ENCODE measurements around the gene TBX2. TPM values are rescaled to one million over a fixed set of nuclear protein-coding genes. Genes with fewer than 3 reads are reported as not detected.
A peak's percentile ranks its signal among the peaks of the same experiment; 100 is the strongest.

The TBX2 gene
- total and polyA plus RNA-seq, 2 of the 13 experiments (the other 11 are each of a cell fraction or from before 2014, with no cell fraction given), result 2.8 to 15.3 TPM

GRCh38 chr17:61393904-61394629 is 5.6 kb upstream of the TBX2 start (continued):
- TF ChIP-seq, protein P1, sequence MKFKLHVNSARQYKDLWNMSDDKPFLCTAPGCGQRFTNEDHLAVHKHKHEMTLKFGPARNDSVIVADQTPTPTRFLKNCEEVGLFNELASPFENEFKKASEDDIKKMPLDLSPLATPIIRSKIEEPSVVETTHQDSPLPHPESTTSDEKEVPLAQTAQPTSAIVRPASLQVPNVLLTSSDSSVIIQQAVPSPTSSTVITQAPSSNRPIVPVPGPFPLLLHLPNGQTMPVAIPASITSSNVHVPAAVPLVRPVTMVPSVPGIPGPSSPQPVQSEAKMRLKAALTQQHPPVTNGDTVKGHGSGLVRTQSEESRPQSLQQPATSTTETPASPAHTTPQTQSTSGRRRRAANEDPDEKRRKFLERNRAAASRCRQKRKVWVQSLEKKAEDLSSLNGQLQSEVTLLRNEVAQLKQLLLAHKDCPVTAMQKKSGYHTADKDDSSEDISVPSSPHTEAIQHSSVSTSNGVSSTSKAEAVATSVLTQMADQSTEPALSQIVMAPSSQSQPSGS (CRISPR knock-in tag; IDR thresholded peaks at IDR 0.05), result peak; percentile 85
- no peak for TF ChIP-seq ZNF577 (CRISPR knock-in tag; IDR thresholded peaks at IDR 0.05; ENCODE audit: borderline replicate concordance, low read depth)
- no peak for TF ChIP-seq SRSF9 (IDR thresholded peaks at IDR 0.05; ENCODE audit: borderline replicate concordance, insufficient read depth, low read depth, low read length, poor library complexity, severe bottlenecking)
- no peak for TF ChIP-seq HCFC1 (IDR thresholded peaks at IDR 0.05; ENCODE audit: low read depth, low read length)
- no peak; the same call in 1 of the 2 replicates for TF ChIP-seq ZSCAN21 (CRISPR knock-in tag; IDR thresholded peaks at IDR 0.05; ENCODE audit: borderline replicate concordance)
- no peak for TF ChIP-seq ZFP82 (CRISPR knock-in tag; IDR thresholded peaks at IDR 0.05; ENCODE audit: borderline replicate concordance)
- no peak for TF ChIP-seq HNRNPUL1 (IDR thresholded peaks at IDR 0.05; ENCODE audit: low read depth, low read length)
- TF ChIP-seq ATF7-NPFF (CRISPR knock-in tag; IDR thresholded peaks at IDR 0.05; ENCODE audit: low read depth), result peak; percentile 80
- TF ChIP-seq HNF4A (CRISPR knock-in tag; IDR thresholded peaks at IDR 0.05), result peak; percentile 42
- no peak for TF ChIP-seq SMYD3 (CRISPR knock-in tag; IDR thresholded peaks at IDR 0.05)
- TF ChIP-seq ZNF510 (CRISPR knock-in tag; IDR thresholded peaks at IDR 0.05; ENCODE audit: low read depth), result peak; percentile 85; the same call in 1 of the 2 replicates
- no peak for TF ChIP-seq ZNF414 (CRISPR knock-in tag; IDR thresholded peaks at IDR 0.05)
- peak; percentile 93 for TF ChIP-seq ZNF788 (CRISPR knock-in tag; IDR thresholded peaks at IDR 0.05; ENCODE audit: borderline replicate concordance)
- TF ChIP-seq PAF1 (CRISPR knock-in tag; IDR thresholded peaks at IDR 0.05), result no peak
- TF ChIP-seq POGZ (CRISPR knock-in tag; IDR thresholded peaks at IDR 0.05), result no peak; the same call in 1 of the 2 replicates
- TF ChIP-seq NR2C2 (CRISPR knock-in tag; IDR thresholded peaks at IDR 0.05; ENCODE audit: borderline replicate concordance), result no peak
- no peak for TF ChIP-seq ZBTB49 (CRISPR knock-in tag; IDR thresholded peaks at IDR 0.05; ENCODE audit: borderline replicate concordance)
- TF ChIP-seq SOX6 (IDR thresholded peaks at IDR 0.05), result no peak
- peak; percentile 71; the same call in 1 of the 2 replicates for TF ChIP-seq SOX6 (CRISPR knock-in tag; IDR thresholded peaks at IDR 0.05)
- TF ChIP-seq NFATC3 (CRISPR knock-in tag; IDR thresholded peaks at IDR 0.05), result no peak
- no peak for TF ChIP-seq STAT5B (CRISPR knock-in tag; IDR thresholded peaks at IDR 0.05)
- TF ChIP-seq ZNF430 (CRISPR knock-in tag; IDR thresholded peaks at IDR 0.05), result no peak
- TF ChIP-seq ZNF773 (CRISPR knock-in tag; IDR thresholded peaks at IDR 0.05; ENCODE audit: borderline replicate concordance), result no peak
- TF ChIP-seq ZNF230 (CRISPR knock-in tag; IDR thresholded peaks at IDR 0.05), result peak; percentile 81; the same call in 1 of the 2 replicates
- no peak; the same call in 1 of the 2 replicates for TF ChIP-seq STAG1 (CRISPR knock-in tag; IDR thresholded peaks at IDR 0.05)
